PC-3 (cell line): ENCODE data around the gene TENM4. TPM values are rescaled to one million over a fixed set of nuclear protein-coding genes. Genes with fewer than 3 reads are reported as not detected.

Experiments
- ATAC-seq: fragments of 200-7000 bp; cut with Tn5 transposase; 2 replicates; pipeline ENCODE4 v1.9.1; 2020; ENCODE audit warnings: mild to moderate bottlenecking, moderate library complexity
- BruUV-seq: library from RNA; stranded (reverse); fragments of 400-500 nt; replicated peaks from 2 replicates; lab custom pipeline; 2021; lab: Mats Ljungman, UMichigan
- CTCF ChIA-PET: fragments of 300-600 bp; sonication (Branson Sonifier 250); formaldehyde crosslinking; loops from one replicate; lab custom pipeline; 2022; ENCODE audit warnings: antibody characterized with exemption; lab: Charles Lee
- POLR2A ChIA-PET: fragments of 300-600 bp; sonication (Branson Sonifier 250); formaldehyde crosslinking; loops from one replicate; lab custom pipeline; 2022; ENCODE audit warnings: antibody characterized with exemption; ENCODE audit not compliant: unreplicated experiment; lab: Charles Lee
- DNase-seq: peaks from one replicate; pipeline ENCODE4 v3.0.0-alpha.2; 2015
- H2AFZ ChIP-seq: fragments of 300-600 bp; sonication (generic); 2 replicates; pipeline ENCODE4 v1.6.0; 2016; ENCODE audit warnings: antibody characterized with exemption, low read length
- H3F3A ChIP-seq: fragments of 300-600 bp; sonication (generic); one replicate; pipeline ENCODE4 v1.6.0; 2017; ENCODE audit warnings: antibody characterized with exemption, low read length, control low read depth, mild to moderate bottlenecking; ENCODE audit not compliant: unreplicated experiment
- H3K27ac ChIP-seq: fragments of 300-600 bp; sonication (generic); 2 replicates; pipeline ENCODE4 v1.5.1; 2016; ENCODE audit warnings: mild to moderate bottlenecking, low read length
- H3K27me3 ChIP-seq: fragments of 300-600 bp; sonication (generic); 2 replicates; pipeline ENCODE4 v1.6.1; 2016; ENCODE audit warnings: low read length, mixed read lengths
- H3K36me3 ChIP-seq: fragments of 300-600 bp; sonication (generic); 2 replicates; pipeline ENCODE4 v1.6.1; 2016; ENCODE audit warnings: low read depth, mixed run types, low read length, mixed read lengths
- H3K4me1 ChIP-seq: fragments of 300-600 bp; sonication (generic); 2 replicates; pipeline ENCODE4 v1.5.1; 2016; ENCODE audit warnings: low read length; ENCODE audit not compliant: insufficient read depth
- H3K4me2 ChIP-seq: fragments of 300-600 bp; sonication (generic); 2 replicates; pipeline ENCODE4 v1.6.0; 2016; ENCODE audit warnings: low read length
- H3K4me3 ChIP-seq: fragments of 300-600 bp; sonication (generic); 2 replicates; pipeline ENCODE4 v1.5.1; 2016; ENCODE audit warnings: mild to moderate bottlenecking, low read length, mixed read lengths
- H3K79me2 ChIP-seq: fragments of 300-600 bp; sonication (generic); 2 replicates; pipeline ENCODE4 v1.6.1; 2017; ENCODE audit warnings: low read length, mixed read lengths
- H3K9ac ChIP-seq: fragments of 300-600 bp; sonication (generic); 2 replicates; pipeline ENCODE4 v1.6.0; 2016; ENCODE audit warnings: mild to moderate bottlenecking, low read length
- H3K9me2 ChIP-seq: fragments of 300-600 bp; sonication (generic); replicated peaks from 2 replicates; pipeline ENCODE4 v1.6.1; 2016; ENCODE audit warnings: mixed run types, low read length, mixed read lengths
- H3K9me3 ChIP-seq: fragments of 300-600 bp; sonication (generic); 2 replicates; pipeline ENCODE4 v1.6.1; 2016; ENCODE audit warnings: low read length, mixed read lengths
- H4K20me1 ChIP-seq: fragments of 300-600 bp; sonication (generic); 2 replicates; pipeline ENCODE4 v1.6.1; 2016; ENCODE audit warnings: low read length, mixed read lengths
- CTCF ChIP-seq: fragments of 300-600 bp; sonication (generic); conservative IDR thresholded peaks from 2 replicates; pipeline ENCODE4 v1.5.1; 2017; ENCODE audit warnings: antibody characterized with exemption, low read depth, mild to moderate bottlenecking, low read length
- EZH2 ChIP-seq: fragments of 300-600 bp; sonication (generic); IDR thresholded peaks from one replicate; pipeline ENCODE4 v1.6.1; 2017; ENCODE audit warnings: antibody characterized with exemption, mild to moderate bottlenecking, low read length; ENCODE audit not compliant: unreplicated experiment
- EZH2phosphoT487 ChIP-seq: fragments of 300-600 bp; sonication (generic); IDR thresholded peaks from 2 replicates; pipeline ENCODE4 v1.6.1; 2018; ENCODE audit warnings: mild to moderate bottlenecking, antibody characterized with exemption, low read length, borderline replicate concordance
- intact Hi-C: fragments of 100-400 bp; cut with micrococcal nuclease; formaldehyde crosslinking; loops from 2 replicates; pipeline ENCODE4 v1.9.0; 2023
- total RNA-seq: library from RNA; depleted of rRNA; stranded (reverse); fragments of >200 nt; gene quantifications from 2 replicates; pipeline ENCODE4 v1.2.3, GENCODE V29; 2014

TENM4 gene
- total RNA-seq, 1 experiment from 2014 or later = 19.7 TPM

- H3K27me3 ChIP-seq = no peaks in the 10 kb centered on the region
- no peak overlapping the region for H3K27ac ChIP-seq
- TF ChIP-seq CTCF = no peak
- no peak overlapping the region for H3K9ac ChIP-seq
- H2AFZ ChIP-seq = no peak overlapping the region
- no peak overlapping the region for H3K4me2 ChIP-seq
- POLR2A ChIA-PET = no interaction called here
- no peak overlapping the region for H3K4me3 ChIP-seq
- no peak for DNase-seq
- intact Hi-C loops = no loop called here
- H3K9me3 ChIP-seq = no peaks in the 10 kb centered on the region
- no peaks in the 10 kb centered on the region for H4K20me1 ChIP-seq
- H3K79me2 ChIP-seq = no peaks in the 10 kb centered on the region
- H3K36me3 ChIP-seq = no peaks in the 10 kb centered on the region
- no peak for ATAC-seq
- no peaks in the 10 kb centered on the region for H3F3A ChIP-seq
- no TSS peak for BruUV-seq
- H3K9me2 ChIP-seq = no peaks in the 10 kb centered on the region
- H3K4me1 ChIP-seq = no peaks in the 10 kb centered on the region
- CTCF ChIA-PET = no interaction called here
Measured at GRCh38 chr11:79011357-79011756, 429.5 kb downstream of the TENM4 start.

- no peaks in the 10 kb centered on the region for H4K20me1 ChIP-seq
- no peaks in the 10 kb centered on the region for H3K9me2 ChIP-seq
- H3K27ac ChIP-seq = no peak overlapping the region
- BruUV-seq = no TSS peak
- ChIA-PET CTCF (no interaction called here), POLR2A (no interaction called here)
- H3K4me3 ChIP-seq = no peak overlapping the region
- ATAC-seq (no peak), DNase-seq (no peak)
- H3K9ac ChIP-seq = no peak overlapping the region
- TF ChIP-seq EZH2 (no peak), EZH2phosphoT487 (no peak), CTCF (no peak)
- intact Hi-C loops = no loop called here
- no peaks in the 10 kb centered on the region for H3K27me3 ChIP-seq
- no peak overlapping the region for H2AFZ ChIP-seq
- H3K9me3 ChIP-seq = no peaks in the 10 kb centered on the region
- H3F3A ChIP-seq = no peaks in the 10 kb centered on the region
- no peak overlapping the region for H3K4me2 ChIP-seq
- no peaks in the 10 kb centered on the region for H3K4me1 ChIP-seq
- H3K79me2 ChIP-seq = no peaks in the 10 kb centered on the region
- no peaks in the 10 kb centered on the region for H3K36me3 ChIP-seq
Measured at GRCh38 chr11:79007771-79008402, 432.9 kb downstream of the TENM4 start.

- no peak for ATAC-seq
- H3K27me3 ChIP-seq = no peaks in the 10 kb centered on the region
- ChIA-PET POLR2A (no interaction called here), CTCF (no interaction called here)
- no peak overlapping the region for H2AFZ ChIP-seq
- no peak overlapping the region for H3K27ac ChIP-seq
- no peaks in the 10 kb centered on the region for H3K36me3 ChIP-seq
- H3K4me3 ChIP-seq = no peak overlapping the region
- DNase-seq = no peak
- BruUV-seq = no TSS peak
- H3K9me2 ChIP-seq = no peaks in the 10 kb centered on the region
- H3K9ac ChIP-seq = no peak overlapping the region
- TF ChIP-seq EZH2phosphoT487 = no peak
- TF ChIP-seq EZH2 = no peak
- no peak for TF ChIP-seq CTCF
- no peaks in the 10 kb centered on the region for H3K4me1 ChIP-seq
- intact Hi-C loops = no loop called here
- H3K4me2 ChIP-seq = no peak overlapping the region
- no peaks in the 10 kb centered on the region for H4K20me1 ChIP-seq
- no peaks in the 10 kb centered on the region for H3K79me2 ChIP-seq
- no peaks in the 10 kb centered on the region for H3K9me3 ChIP-seq
- H3F3A ChIP-seq = no peaks in the 10 kb centered on the region
Measured at GRCh38 chr11:79006854-79007253, 434.0 kb downstream of the TENM4 start.
